NB4 (cell line): ENCODE measurements around the gene RNF146.

Experiments used
- CTCF ChIP-seq: IDR thresholded peaks from one replicate; pipeline ENCODE4 v1.5.1; 2012; ENCODE audit warnings: low read depth, low read length
- POLR2A ChIP-seq: IDR thresholded peaks from 2 replicates; pipeline ENCODE4 v1.6.1; 2011; ENCODE audit warnings: mild to moderate bottlenecking; ENCODE audit not compliant: insufficient read length; ENCODE audit errors: extremely low read depth
- TF ChIP-seq, protein P1 (sequence below): IDR thresholded peaks from 2 replicates; pipeline ENCODE4 v1.6.1; 2011; ENCODE audit warnings: low read depth, low read length

- TF ChIP-seq CTCF (no peak), POLR2A (no peak)
- TF ChIP-seq, protein P1, sequence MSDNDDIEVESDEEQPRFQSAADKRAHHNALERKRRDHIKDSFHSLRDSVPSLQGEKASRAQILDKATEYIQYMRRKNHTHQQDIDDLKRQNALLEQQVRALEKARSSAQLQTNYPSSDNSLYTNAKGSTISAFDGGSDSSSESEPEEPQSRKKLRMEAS, result no peak
These were observed 30.9 kb downstream of the RNF146 start for GRCh38 chr6:127297502-127298070.
